Measurements from ENCODE around the gene ASPA.
A peak's percentile ranks its signal among the peaks of the same experiment; 100 is the strongest.

The ASPA gene

GRCh38 chr17:3533752-3534151 lies 58.0 kb downstream of the ASPA start:
- no peak for TF ChIP-seq GATA1 (IDR thresholded peaks at IDR 0.05; ENCODE audit: low read depth, low read length)
- TF ChIP-seq POLR2A (IDR thresholded peaks at IDR 0.05; ENCODE audit: low read length) = no peak
- no peak for DNase-seq

GRCh38 chr17:3534881-3535252 lies 59.1 kb downstream of the ASPA start:
- DNase-seq = peak; percentile 48 to 59
- TF ChIP-seq POLR2A (IDR thresholded peaks at IDR 0.05; ENCODE audit: low read length) (no peak), GATA1 (IDR thresholded peaks at IDR 0.05; ENCODE audit: low read depth, low read length) (no peak)

GRCh38 chr17:3535253-3535995 lies 59.6 kb downstream of the ASPA start:
- DNase-seq = peak; percentile 76 to 78
- no peak for TF ChIP-seq POLR2A (IDR thresholded peaks at IDR 0.05; ENCODE audit: low read length)
- no peak for TF ChIP-seq GATA1 (IDR thresholded peaks at IDR 0.05; ENCODE audit: low read depth, low read length)

- DNase-seq = no peak
- no peak for TF ChIP-seq POLR2A (IDR thresholded peaks at IDR 0.05; ENCODE audit: low read length)
- TF ChIP-seq GATA1 (IDR thresholded peaks at IDR 0.05; ENCODE audit: low read depth, low read length) = no peak
These were observed 60.9 kb downstream of the ASPA start for GRCh38 chr17:3536716-3537115.

DNA sequence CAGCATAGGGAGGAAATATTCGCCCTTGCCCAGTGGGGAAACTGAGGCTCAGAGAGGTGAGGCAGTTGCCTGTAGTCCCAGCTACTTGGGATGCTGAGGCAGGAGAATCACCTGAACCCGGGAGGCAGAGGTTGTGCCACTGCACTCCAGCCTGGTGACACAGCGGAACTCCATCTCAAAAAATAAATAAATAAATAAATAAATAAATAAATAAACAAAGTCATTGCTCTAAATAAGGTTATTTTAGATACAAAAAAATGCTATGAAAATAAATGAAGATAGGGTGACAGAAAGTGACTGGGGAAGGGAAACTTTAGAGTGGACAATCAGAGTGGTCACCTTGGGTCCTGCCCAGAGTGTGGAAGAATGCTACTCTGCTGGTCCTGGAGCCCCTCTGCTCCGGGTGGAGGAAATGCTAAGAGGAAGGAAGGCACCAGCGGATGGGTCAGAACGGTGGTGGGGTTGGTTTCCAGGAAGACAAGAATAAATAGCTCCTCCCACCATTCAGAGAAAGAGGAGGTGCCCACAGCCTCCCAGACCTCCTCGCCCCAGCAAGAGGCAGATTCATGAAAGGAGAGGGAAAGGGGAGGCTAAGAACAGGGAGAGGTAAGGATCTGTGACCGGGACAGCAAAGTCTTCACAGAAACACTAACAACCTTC lies 64.2 kb downstream of the ASPA start:
- DNase-seq = no peak
- TF ChIP-seq POLR2A (IDR thresholded peaks at IDR 0.05; ENCODE audit: low read length) = no peak
- TF ChIP-seq GATA1 (IDR thresholded peaks at IDR 0.05; ENCODE audit: low read depth, low read length) = no peak

DNA sequence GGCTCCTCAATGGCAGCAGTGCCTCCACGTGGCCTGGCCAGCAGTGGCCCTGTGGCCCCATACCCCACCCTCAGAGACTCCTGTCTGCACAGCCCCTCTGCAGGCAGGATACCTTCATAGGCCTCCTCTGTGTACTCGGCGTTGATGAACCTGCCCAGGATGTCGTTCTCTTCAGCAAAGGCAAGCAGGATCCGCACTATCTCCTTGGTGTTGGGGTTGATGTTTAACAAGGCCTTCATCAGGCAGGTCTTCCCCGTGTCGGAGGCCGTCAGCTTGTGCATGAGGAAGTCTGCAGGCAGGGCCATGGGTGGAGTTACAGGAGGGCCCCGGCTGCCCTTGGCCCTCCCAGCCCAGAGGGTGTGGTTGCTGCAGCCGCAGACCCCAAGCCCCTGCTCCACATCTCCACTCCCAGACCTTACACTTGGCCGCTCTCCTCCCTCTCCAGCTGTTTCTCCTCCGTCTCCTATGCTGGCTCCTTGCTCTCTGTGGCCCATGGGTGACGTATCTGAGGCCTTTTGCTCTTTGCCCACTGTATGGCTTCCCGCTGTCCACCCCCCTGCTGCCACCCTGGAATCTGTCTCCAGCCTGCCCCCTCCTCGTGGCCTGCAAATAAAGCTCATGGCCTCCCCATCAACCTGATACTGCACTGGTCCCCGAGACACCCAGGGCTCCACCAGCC lies 66.8 kb downstream of the ASPA start:
- TF ChIP-seq POLR2A (IDR thresholded peaks at IDR 0.05; ENCODE audit: low read length) = no peak
- TF ChIP-seq GATA1 (IDR thresholded peaks at IDR 0.05; ENCODE audit: low read depth, low read length) = no peak
- DNase-seq = no peak

DNA sequence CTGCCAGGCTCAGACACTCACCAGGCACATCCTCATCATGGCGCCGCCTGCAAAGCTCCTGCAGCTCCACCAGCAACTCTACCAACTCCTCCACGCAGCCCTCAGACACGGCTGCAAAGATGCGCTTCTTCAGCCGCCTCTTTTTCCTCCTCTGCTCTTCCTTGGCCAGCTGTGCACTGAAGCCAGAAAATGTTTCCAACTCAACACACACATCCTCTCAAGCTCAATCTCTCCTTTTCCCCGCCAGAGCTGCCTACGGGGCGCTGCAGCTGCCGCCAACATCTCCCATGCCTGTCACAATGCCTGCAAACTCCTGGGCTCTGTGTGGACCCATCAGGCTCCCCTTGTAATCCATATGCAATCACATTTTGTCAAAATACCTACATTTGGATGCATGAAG lies 67.7 kb downstream of the ASPA start:
- no peak for DNase-seq
- TF ChIP-seq GATA1 (IDR thresholded peaks at IDR 0.05; ENCODE audit: low read depth, low read length) = no peak
- no peak for TF ChIP-seq POLR2A (IDR thresholded peaks at IDR 0.05; ENCODE audit: low read length)

GRCh38 chr17:3544365-3544764 lies 68.6 kb downstream of the ASPA start:
- TF ChIP-seq GATA1 (IDR thresholded peaks at IDR 0.05; ENCODE audit: low read depth, low read length) (no peak), POLR2A (IDR thresholded peaks at IDR 0.05; ENCODE audit: low read length) (no peak)
- DNase-seq = no peak

- TF ChIP-seq POLR2A (IDR thresholded peaks at IDR 0.05; ENCODE audit: low read length) (no peak), GATA1 (IDR thresholded peaks at IDR 0.05; ENCODE audit: low read depth, low read length) (no peak)
- DNase-seq = no peak
These were observed 69.4 kb downstream of the ASPA start for GRCh38 chr17:3545151-3545550.

- no peak for DNase-seq
- TF ChIP-seq POLR2A (IDR thresholded peaks at IDR 0.05; ENCODE audit: low read length) (no peak), GATA1 (IDR thresholded peaks at IDR 0.05; ENCODE audit: low read depth, low read length) (no peak)
These were observed 70.7 kb downstream of the ASPA start for GRCh38 chr17:3546521-3546920.

DNA sequence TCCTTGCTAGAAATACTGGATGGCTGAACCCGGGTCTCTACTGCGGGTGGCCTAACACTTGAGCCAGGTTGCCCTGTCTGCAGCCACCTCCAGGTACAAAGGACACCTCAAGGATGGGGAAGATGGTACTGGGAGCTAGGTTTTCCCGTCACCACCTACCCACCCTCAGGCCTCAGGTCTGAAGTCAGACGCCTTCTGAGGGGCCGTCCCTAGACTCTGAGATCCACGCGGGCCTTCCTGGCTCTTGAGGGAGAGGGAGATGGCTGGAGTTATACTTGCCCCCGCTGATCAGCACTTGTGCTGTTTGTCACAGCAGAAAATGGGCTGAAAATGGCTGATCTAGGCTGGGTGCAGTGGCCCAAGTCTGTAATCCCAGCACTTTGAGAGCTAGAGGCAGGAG lies 71.2 kb downstream of the ASPA start:
- TF ChIP-seq GATA1 (IDR thresholded peaks at IDR 0.05; ENCODE audit: low read depth, low read length) (no peak), POLR2A (IDR thresholded peaks at IDR 0.05; ENCODE audit: low read length) (no peak)
- no peak for DNase-seq

DNA sequence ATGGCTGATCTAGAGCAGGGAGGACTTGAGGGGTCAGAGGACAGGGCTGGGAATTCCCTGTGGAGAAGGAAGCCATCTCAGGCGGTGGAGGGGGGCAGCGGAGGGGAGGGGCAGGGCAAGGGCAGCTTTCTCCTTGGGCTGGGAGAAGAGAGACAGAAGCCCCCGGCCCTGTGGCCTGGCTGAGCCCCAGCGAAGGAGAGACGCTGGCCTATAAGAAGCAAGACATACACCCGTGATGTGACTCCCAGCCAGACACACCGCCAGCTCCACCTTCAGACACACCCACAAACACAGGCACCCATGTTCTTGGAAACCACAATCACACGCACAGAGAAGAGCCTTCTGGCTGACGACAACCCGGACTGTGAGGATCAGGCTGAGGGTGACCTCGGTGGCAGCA lies 71.8 kb downstream of the ASPA start:
- no peak for DNase-seq
- no peak for TF ChIP-seq POLR2A (IDR thresholded peaks at IDR 0.05; ENCODE audit: low read length)
- no peak for TF ChIP-seq GATA1 (IDR thresholded peaks at IDR 0.05; ENCODE audit: low read depth, low read length)

DNA sequence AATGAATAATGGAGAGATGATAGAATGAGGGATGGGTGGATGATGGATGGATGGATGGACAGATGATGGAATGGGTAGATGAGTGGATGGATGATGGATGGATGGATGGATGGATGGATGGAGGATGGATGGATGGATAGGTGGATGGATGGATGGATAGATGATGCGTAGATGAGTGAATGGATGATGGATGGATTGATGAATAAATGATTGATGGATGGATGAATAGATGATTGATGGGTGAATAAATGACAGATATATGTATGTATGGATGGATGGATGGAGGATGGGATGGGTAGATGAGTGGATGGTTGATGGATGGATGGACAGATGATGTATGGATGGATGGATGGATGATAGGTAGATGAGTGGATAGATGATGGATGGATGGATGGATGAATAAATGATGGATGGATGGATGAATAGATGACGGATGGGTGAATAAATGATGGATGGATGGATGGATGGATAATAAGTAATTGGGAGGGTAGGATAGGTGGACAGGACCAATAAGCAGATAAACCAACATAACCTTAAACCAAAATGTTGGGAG lies 73.9 kb downstream of the ASPA start:
- no peak for DNase-seq
- TF ChIP-seq POLR2A (IDR thresholded peaks at IDR 0.05; ENCODE audit: low read length) (no peak), GATA1 (IDR thresholded peaks at IDR 0.05; ENCODE audit: low read depth, low read length) (no peak)

GRCh38 chr17:3551189-3551588 lies 75.4 kb downstream of the ASPA start:
- TF ChIP-seq POLR2A (IDR thresholded peaks at IDR 0.05; ENCODE audit: low read length) (no peak), GATA1 (IDR thresholded peaks at IDR 0.05; ENCODE audit: low read depth, low read length) (no peak)
- no peak for DNase-seq
